Measurements from ENCODE around the gene AMIGO2.

The AMIGO2 gene

DNA sequence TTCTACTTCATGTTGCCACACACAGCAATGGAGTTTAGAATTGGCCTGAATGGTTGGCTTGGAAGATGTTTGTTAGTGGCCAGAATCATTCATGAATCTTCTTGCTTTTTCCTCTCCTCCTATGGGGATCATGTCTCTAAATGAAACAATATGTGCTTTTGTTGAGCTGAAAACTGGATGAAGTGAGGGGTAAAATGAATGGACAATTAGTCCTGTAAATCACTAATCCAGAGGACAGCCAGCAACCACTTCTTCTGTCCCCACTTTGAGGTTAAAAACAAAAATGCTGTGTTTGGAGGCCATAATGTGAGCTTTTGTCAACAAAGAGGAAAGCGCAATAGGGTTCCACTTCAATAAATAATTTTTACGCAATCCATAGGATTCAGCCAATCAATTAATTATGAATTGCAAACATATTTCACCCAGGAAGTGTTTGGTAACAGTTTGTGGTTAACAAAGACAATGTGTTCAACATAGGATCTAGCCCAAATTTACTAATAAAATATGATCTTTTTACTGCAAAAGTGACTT, 30.3 kb upstream of the AMIGO2 start:
- CTCF ChIA-PET, result no interaction called here
- POLR2A ChIA-PET (ENCODE audit: low non-redundant PET), result no interaction called here
- no peak for DNase-seq (ENCODE audit: low spot score)
- no peak for TF ChIP-seq CTCF (conservative IDR thresholded peaks at IDR 0.05; ENCODE audit: low read depth)
- H3K27ac ChIP-seq, result no peak overlapping the region

GRCh38 chr12:47107926-47108325, 28.2 kb upstream of the AMIGO2 start:
- POLR2A ChIA-PET (ENCODE audit: low non-redundant PET), result no interaction called here
- no peak for TF ChIP-seq CTCF (conservative IDR thresholded peaks at IDR 0.05; ENCODE audit: low read depth)
- CTCF ChIA-PET, result interaction anchor here (0.6 kb wide), 1 partner anchor 76 kb away, joined by 4 read pairs; no protein-coding TSS in a partner anchor
- DNase-seq (ENCODE audit: low spot score), result no peak
- no peak overlapping the region for H3K27ac ChIP-seq

DNA sequence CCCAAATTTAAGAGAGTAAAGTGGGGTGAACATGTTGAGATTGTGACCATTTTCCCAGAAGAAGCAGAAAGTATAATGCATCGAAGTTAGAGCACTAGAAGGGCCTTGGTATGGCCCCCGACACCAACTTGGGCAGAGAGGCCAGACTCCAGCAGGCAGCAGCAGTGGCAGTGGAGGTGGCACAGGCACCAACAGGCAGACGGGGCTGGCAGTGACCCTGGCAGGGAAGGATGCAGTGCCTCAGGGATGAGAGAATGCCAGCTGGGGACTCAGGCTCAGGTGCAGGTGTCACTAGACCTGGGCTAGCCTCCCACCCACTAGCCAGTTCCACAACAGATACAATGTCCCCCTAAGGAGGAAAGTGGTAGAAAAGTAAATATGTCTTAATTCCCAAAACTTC, 27.7 kb upstream of the AMIGO2 start:
- TF ChIP-seq CTCF (conservative IDR thresholded peaks at IDR 0.05; ENCODE audit: low read depth), result no peak
- ChIA-PET POLR2A (ENCODE audit: low non-redundant PET) (no interaction called here), CTCF (no interaction called here)
- DNase-seq (ENCODE audit: low spot score), result no peak
- no peak overlapping the region for H3K27ac ChIP-seq

GRCh38 chr12:47105914-47106674, 26.3 kb upstream of the AMIGO2 start:
- POLR2A ChIA-PET (ENCODE audit: low non-redundant PET), result no interaction called here
- DNase-seq (ENCODE audit: low spot score), result no peak
- no peak for TF ChIP-seq CTCF (conservative IDR thresholded peaks at IDR 0.05; ENCODE audit: low read depth)
- CTCF ChIA-PET, result interaction anchor here (0.6 kb wide), 1 partner anchor 883 kb away, joined by 3 read pairs; no protein-coding TSS in a partner anchor
- no peak overlapping the region for H3K27ac ChIP-seq

DNA sequence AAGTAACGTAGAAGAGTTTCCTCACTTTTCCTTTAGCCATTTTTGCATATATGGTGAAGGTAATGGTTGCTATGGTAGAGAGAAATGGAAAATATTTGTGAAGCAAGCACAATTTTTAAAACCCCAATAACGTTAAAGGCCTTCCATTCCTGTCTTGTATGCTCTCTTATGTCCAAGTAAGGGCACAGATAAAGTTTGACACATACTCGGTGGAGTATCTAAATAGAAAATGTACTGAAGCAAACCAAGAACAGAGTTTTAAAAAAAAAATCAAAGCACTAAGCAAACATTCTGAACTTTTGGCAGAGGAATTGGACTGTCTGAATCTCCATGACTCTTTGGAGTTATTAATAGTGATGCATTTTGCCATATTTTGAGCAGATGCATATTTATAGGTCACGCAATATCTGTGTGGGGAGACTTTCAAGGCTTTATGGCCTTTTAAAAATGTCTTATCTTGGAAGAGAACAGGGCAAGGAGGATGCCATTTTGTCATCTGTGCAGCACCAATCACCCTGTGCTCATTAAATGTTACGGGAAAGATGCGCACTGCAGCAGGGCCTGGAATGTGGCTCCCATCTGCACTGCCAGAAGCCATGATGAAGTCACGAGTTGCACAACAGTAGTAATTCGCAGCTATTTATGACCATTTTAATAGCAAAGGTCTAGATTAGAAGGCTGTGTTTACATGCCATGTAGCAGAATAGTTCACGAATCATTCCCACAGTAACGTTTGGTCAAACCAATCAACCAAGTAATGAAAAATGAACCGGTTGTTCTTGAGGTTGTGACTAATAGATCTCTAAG, 23.3 kb upstream of the AMIGO2 start:
- H3K27ac ChIP-seq, result no peak overlapping the region
- no peak for TF ChIP-seq CTCF (conservative IDR thresholded peaks at IDR 0.05; ENCODE audit: low read depth)
- POLR2A ChIA-PET (ENCODE audit: low non-redundant PET), result no interaction called here
- CTCF ChIA-PET, result interaction anchor here (0.7 kb wide), 1 partner anchor 25 kb away, joined by 4 read pairs; no protein-coding TSS in a partner anchor
- DNase-seq (ENCODE audit: low spot score), result no peak

- ChIA-PET POLR2A (ENCODE audit: low non-redundant PET) (no interaction called here), CTCF (no interaction called here)
- DNase-seq (ENCODE audit: low spot score), result no peak
- no peak overlapping the region for H3K27ac ChIP-seq
- no peak for TF ChIP-seq CTCF (conservative IDR thresholded peaks at IDR 0.05; ENCODE audit: low read depth)
These were observed 22.6 kb upstream of the AMIGO2 start for GRCh38 chr12:47102406-47102805.

Measured in RWPE1 (cell line).